Left ventricle myocardium inferior (tissue), 1 donor: ENCODE data around the gene UQCRFS1. TPM values are rescaled to one million over a fixed set of nuclear protein-coding genes. Genes with fewer than 3 reads are reported as not detected.
"Not testable (repeated sequence)": the region's sequence is repeated elsewhere in the genome, so short reads cannot be mapped to it uniquely, and the experiment has no call there.

Experiments
- DNase-seq: peaks from one replicate; pipeline ENCODE4 v3.0.0-alpha.2; 2020
- H3K27ac ChIP-seq: fragments of 200-600 bp; replicated peaks from 2 replicates; pipeline ENCODE4 v1.8.0; 2021
- H3K27me3 ChIP-seq: fragments of 200-600 bp; 2 replicates; pipeline ENCODE4 v1.8.0; 2021; ENCODE audit warnings: low read depth
- H3K36me3 ChIP-seq: fragments of 200-600 bp; 2 replicates; pipeline ENCODE4 v1.8.0; 2021
- H3K4me1 ChIP-seq: fragments of 200-600 bp; 2 replicates; pipeline ENCODE4 v1.8.0; 2021
- H3K4me3 ChIP-seq: fragments of 200-600 bp; 2 replicates; pipeline ENCODE4 v1.8.0; 2021; ENCODE audit warnings: mild to moderate bottlenecking, moderate library complexity
- H3K9me3 ChIP-seq: fragments of 200-600 bp; replicated peaks from 2 replicates; pipeline ENCODE4 v1.8.0; 2021
- CTCF ChIP-seq: fragments of 200-600 bp; IDR thresholded peaks from 2 replicates; pipeline ENCODE4 v1.8.0; 2021; ENCODE audit warnings: antibody characterized with exemption, mild to moderate bottlenecking, borderline replicate concordance
- intact Hi-C: fragments of 100-400 bp; cut with micrococcal nuclease; formaldehyde crosslinking; loops from one replicate; pipeline ENCODE4 v1.11.0; 2022
- total RNA-seq: library from RNA; stranded (reverse); fragmentation: NEBNext Ultra II Directional; extraction: Animal tissue kit (Norgen Biotek cat#: 25700); gene quantifications from one replicate; pipeline ENCODE4 v1.2.1, GENCODE V29; 2021
- donor health status: DM: no; HTN: yes; CAD: no; lungs with severe emphysema.

Gene UQCRFS1
- total RNA-seq, 1 donor from 2014 or later = 161 TPM

- Histone ChIP-seq H3K9me3 (no peaks in the 10 kb centered on the region), H3K36me3 (no peaks in the 10 kb centered on the region), H3K4me3 (no peak overlapping the region), H3K4me1 (no peaks in the 10 kb centered on the region), H3K27me3 (peaks cover 46% of the 10 kb centered on the region), H3K27ac (no peak overlapping the region)
- no peak for TF ChIP-seq CTCF
- intact Hi-C loops = no loop called here
- no peak for DNase-seq
These were observed 43.6 kb upstream of the UQCRFS1 start for GRCh38 chr19:29256516-29256915.

GRCh38 chr19:29255912-29256311 lies 43.0 kb upstream of the UQCRFS1 start:
- no peaks in the 10 kb centered on the region for H3K4me1 ChIP-seq
- H3K27ac ChIP-seq = no peak overlapping the region
- no peak for TF ChIP-seq CTCF

GRCh38 chr19:29255006-29255405 lies 42.1 kb upstream of the UQCRFS1 start:
- H3K27ac ChIP-seq = no peak overlapping the region
- no peak for TF ChIP-seq CTCF
- no peaks in the 10 kb centered on the region for H3K4me1 ChIP-seq
- intact Hi-C loops = no loop called here
- H3K4me3 ChIP-seq = no peak overlapping the region
- no peaks in the 10 kb centered on the region for H3K9me3 ChIP-seq
- DNase-seq = no peak
- peaks cover 46% of the 10 kb centered on the region for H3K27me3 ChIP-seq
- no peaks in the 10 kb centered on the region for H3K36me3 ChIP-seq

More at GRCh38 chr19:29255912-29256311, 43.0 kb upstream of the UQCRFS1 start:
- Histone ChIP-seq H3K27me3 (peaks cover 46% of the 10 kb centered on the region), H3K9me3 (no peaks in the 10 kb centered on the region), H3K36me3 (no peaks in the 10 kb centered on the region), H3K4me3 (no peak overlapping the region)
- intact Hi-C loops = no loop called here
- DNase-seq = no peak

- intact Hi-C loops, H3K27ac ChIP-seq, H3K36me3 ChIP-seq, H3K4me3 ChIP-seq, DNase-seq, H3K9me3 ChIP-seq: not testable (repeated sequence)
- Histone ChIP-seq H3K27me3 (peaks cover 65% of the 10 kb centered on the region), H3K4me1 (peaks cover 17% of the 10 kb centered on the region)
These were observed 36.8 kb upstream of the UQCRFS1 start for GRCh38 chr19:29249798-29250197.

GRCh38 chr19:29248332-29248844 lies 35.4 kb upstream of the UQCRFS1 start:
- peaks cover 17% of the 10 kb centered on the region for H3K4me1 ChIP-seq
- TF ChIP-seq CTCF = no peak
- intact Hi-C loops = no loop called here
- H3K36me3 ChIP-seq = no peaks in the 10 kb centered on the region
- no peak overlapping the region for H3K27ac ChIP-seq
- no peaks in the 10 kb centered on the region for H3K9me3 ChIP-seq
- H3K27me3 ChIP-seq = peaks cover 58% of the 10 kb centered on the region
- no peak overlapping the region for H3K4me3 ChIP-seq
- DNase-seq = no peak

- H3K36me3 ChIP-seq = no peaks in the 10 kb centered on the region
- H3K4me1 ChIP-seq = peaks cover 17% of the 10 kb centered on the region
- H3K27ac ChIP-seq = no peak overlapping the region
- H3K27me3 ChIP-seq = peaks cover 60% of the 10 kb centered on the region
- no peak for DNase-seq
- no peak overlapping the region for H3K4me3 ChIP-seq
- no peak for TF ChIP-seq CTCF
- intact Hi-C loops = no loop called here
- H3K9me3 ChIP-seq = no peaks in the 10 kb centered on the region
These were observed 34.9 kb upstream of the UQCRFS1 start for GRCh38 chr19:29247872-29248271.
